ENCODE data around the gene CTSD.

- TF ChIP-seq, protein P1, sequence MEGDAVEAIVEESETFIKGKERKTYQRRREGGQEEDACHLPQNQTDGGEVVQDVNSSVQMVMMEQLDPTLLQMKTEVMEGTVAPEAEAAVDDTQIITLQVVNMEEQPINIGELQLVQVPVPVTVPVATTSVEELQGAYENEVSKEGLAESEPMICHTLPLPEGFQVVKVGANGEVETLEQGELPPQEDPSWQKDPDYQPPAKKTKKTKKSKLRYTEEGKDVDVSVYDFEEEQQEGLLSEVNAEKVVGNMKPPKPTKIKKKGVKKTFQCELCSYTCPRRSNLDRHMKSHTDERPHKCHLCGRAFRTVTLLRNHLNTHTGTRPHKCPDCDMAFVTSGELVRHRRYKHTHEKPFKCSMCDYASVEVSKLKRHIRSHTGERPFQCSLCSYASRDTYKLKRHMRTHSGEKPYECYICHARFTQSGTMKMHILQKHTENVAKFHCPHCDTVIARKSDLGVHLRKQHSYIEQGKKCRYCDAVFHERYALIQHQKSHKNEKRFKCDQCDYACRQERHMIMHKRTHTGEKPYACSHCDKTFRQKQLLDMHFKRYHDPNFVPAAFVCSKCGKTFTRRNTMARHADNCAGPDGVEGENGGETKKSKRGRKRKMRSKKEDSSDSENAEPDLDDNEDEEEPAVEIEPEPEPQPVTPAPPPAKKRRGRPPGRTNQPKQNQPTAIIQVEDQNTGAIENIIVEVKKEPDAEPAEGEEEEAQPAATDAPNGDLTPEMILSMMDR (IDR thresholded peaks at IDR 0.05), result no peak
- TF ChIP-seq EP300 (IDR thresholded peaks at IDR 0.05), result no peak
- no peak for TF ChIP-seq POLR2A (IDR thresholded peaks at IDR 0.05)
Observed at GRCh38 chr11:1717745-1718144, 46.0 kb downstream of the CTSD start.
